HG03196 (cell line): ENCODE measurements around the gene GARRE1.
A peak's percentile ranks its signal among the peaks of the same experiment; 100 is the strongest.
"Not testable (repeated sequence)": the region's sequence is repeated elsewhere in the genome, so short reads cannot be mapped to it uniquely, and the experiment has no call there.

ENCODE experiments used
- ATAC-seq: cut with Tn5 transposase; IDR thresholded peaks from one replicate; pipeline ENCODE4 v1.9.1; 2021; ENCODE audit not compliant: unreplicated experiment

Gene GARRE1

GRCh38 chr19:34254046-34254697, at the start of gene GARRE1:
GARRE1 (plus strand) TSS chr19:34254554; CDS start chr19:34300474, 45,920 bp downstream.
- peak; percentile 71 for ATAC-seq

GRCh38 chr19:34205324-34205723, 49.0 kb upstream of the GARRE1 start:
- not testable (repeated sequence) for ATAC-seq

GRCh38 chr19:34208291-34208884, 46.0 kb upstream of the GARRE1 start:
- no peak for ATAC-seq

GRCh38 chr19:34209726-34210125, 44.6 kb upstream of the GARRE1 start:
- ATAC-seq, result no peak

- ATAC-seq, result no peak
These were observed 41.1 kb upstream of the GARRE1 start for GRCh38 chr19:34213283-34213682.

- no peak for ATAC-seq
These were observed 40.3 kb upstream of the GARRE1 start for GRCh38 chr19:34214040-34214439.

- ATAC-seq, result no peak
These were observed 39.2 kb upstream of the GARRE1 start for GRCh38 chr19:34215006-34215665.

- no peak for ATAC-seq
These were observed 38.7 kb upstream of the GARRE1 start for GRCh38 chr19:34215666-34216038.

- ATAC-seq, result not testable (repeated sequence)
These were observed 37.6 kb upstream of the GARRE1 start for GRCh38 chr19:34216745-34217219.

GRCh38 chr19:34217952-34218817, 36.2 kb upstream of the GARRE1 start:
- no peak for ATAC-seq

GRCh38 chr19:34218818-34219164, 35.6 kb upstream of the GARRE1 start:
- ATAC-seq, result no peak

GRCh38 chr19:34220472-34221063, 33.8 kb upstream of the GARRE1 start:
- ATAC-seq, result no peak

- no peak for ATAC-seq
These were observed 32.0 kb upstream of the GARRE1 start for GRCh38 chr19:34222386-34222785.

- no peak for ATAC-seq
These were observed 29.2 kb upstream of the GARRE1 start for GRCh38 chr19:34224996-34225658.

- ATAC-seq, result no peak
These were observed 28.7 kb upstream of the GARRE1 start for GRCh38 chr19:34225659-34226015.

GRCh38 chr19:34226036-34226435, 28.3 kb upstream of the GARRE1 start:
- ATAC-seq, result no peak

- ATAC-seq, result no peak
These were observed 26.0 kb upstream of the GARRE1 start for GRCh38 chr19:34228347-34228746.

- no peak for ATAC-seq
These were observed 25.6 kb upstream of the GARRE1 start for GRCh38 chr19:34228762-34229161.

GRCh38 chr19:34229721-34230120, 24.6 kb upstream of the GARRE1 start:
- ATAC-seq, result no peak

- no peak for ATAC-seq
These were observed 23.5 kb upstream of the GARRE1 start for GRCh38 chr19:34230820-34231219.

- ATAC-seq, result no peak
These were observed 22.9 kb upstream of the GARRE1 start for GRCh38 chr19:34231439-34231838.
